HL-60 (cell line): Measurements from ENCODE around the gene CMC1.

ENCODE experiments used
- DNase-seq, 2 experiments: peaks; one replicate each; pipeline ENCODE4 v3.0.0-alpha.2; 2010 to 2020; ENCODE audit warnings: low read depth in 1 of 2, low spot score in 1 of 2
- H3K27ac ChIP-seq: fragments of 250-450 bp; sonication (Bioruptor Pico); replicated peaks from 2 replicates; pipeline ENCODE4 v1.5.1; 2020; ENCODE audit warnings: mild to moderate bottlenecking, moderate library complexity
- H3K27me3 ChIP-seq: fragments of 250-450 bp; sonication (Bioruptor Pico); 2 replicates; pipeline ENCODE4 v1.5.1; 2021; ENCODE audit warnings: mild to moderate bottlenecking, moderate library complexity; ENCODE audit not compliant: insufficient read depth, poor library complexity, severe bottlenecking
- H3K4me3 ChIP-seq: replicated peaks from 2 replicates; pipeline ENCODE4 v1.5.1; 2011; ENCODE audit warnings: mild to moderate bottlenecking, control low read depth, low read length; ENCODE audit not compliant: insufficient read depth
- GABPA ChIP-seq: IDR thresholded peaks from 2 replicates; pipeline ENCODE4 v1.6.1; 2012; ENCODE audit warnings: low read depth
- POLR2AphosphoS5 ChIP-seq: IDR thresholded peaks from 2 replicates; pipeline ENCODE4 v1.6.1; 2012; ENCODE audit warnings: low read depth
- SPI1 ChIP-seq: IDR thresholded peaks from 2 replicates; pipeline ENCODE4 v1.6.1; 2012; ENCODE audit warnings: low read depth, mild to moderate bottlenecking, borderline replicate concordance
- TF ChIP-seq, protein P1 (sequence below): IDR thresholded peaks from one replicate; pipeline ENCODE4 v1.5.1; 2011; ENCODE audit warnings: low read length, control low read depth, inconsistent platforms; ENCODE audit not compliant: insufficient read depth
- TF ChIP-seq, protein P2 (sequence below): IDR thresholded peaks from 2 replicates; pipeline ENCODE4 v1.6.1; 2012; ENCODE audit warnings: low read depth; ENCODE audit not compliant: insufficient replicate concordance

The CMC1 gene

DNA sequence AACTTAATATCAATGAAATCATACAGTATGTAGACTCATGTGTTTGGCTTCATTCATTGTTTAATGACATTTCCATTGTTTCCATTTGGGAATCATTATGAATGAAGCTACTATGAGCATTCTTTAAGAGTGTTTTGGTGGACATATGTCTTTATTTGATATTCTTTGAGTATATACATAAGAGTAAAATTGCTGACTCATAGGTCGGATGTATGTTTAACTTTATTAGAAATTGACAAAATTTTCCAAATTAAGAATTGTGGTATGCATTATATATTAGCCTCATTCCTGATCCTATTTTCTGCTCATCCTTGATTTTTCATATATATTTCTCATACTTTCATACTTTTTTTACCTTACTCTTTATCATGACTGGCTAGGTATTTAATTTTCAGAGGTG is 28.7 kb upstream of the CMC1 start:
- TF ChIP-seq SPI1: no peak
- no peak for TF ChIP-seq POLR2AphosphoS5
- TF ChIP-seq, protein P1, sequence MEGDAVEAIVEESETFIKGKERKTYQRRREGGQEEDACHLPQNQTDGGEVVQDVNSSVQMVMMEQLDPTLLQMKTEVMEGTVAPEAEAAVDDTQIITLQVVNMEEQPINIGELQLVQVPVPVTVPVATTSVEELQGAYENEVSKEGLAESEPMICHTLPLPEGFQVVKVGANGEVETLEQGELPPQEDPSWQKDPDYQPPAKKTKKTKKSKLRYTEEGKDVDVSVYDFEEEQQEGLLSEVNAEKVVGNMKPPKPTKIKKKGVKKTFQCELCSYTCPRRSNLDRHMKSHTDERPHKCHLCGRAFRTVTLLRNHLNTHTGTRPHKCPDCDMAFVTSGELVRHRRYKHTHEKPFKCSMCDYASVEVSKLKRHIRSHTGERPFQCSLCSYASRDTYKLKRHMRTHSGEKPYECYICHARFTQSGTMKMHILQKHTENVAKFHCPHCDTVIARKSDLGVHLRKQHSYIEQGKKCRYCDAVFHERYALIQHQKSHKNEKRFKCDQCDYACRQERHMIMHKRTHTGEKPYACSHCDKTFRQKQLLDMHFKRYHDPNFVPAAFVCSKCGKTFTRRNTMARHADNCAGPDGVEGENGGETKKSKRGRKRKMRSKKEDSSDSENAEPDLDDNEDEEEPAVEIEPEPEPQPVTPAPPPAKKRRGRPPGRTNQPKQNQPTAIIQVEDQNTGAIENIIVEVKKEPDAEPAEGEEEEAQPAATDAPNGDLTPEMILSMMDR: no peak
- no peak for TF ChIP-seq GABPA
- TF ChIP-seq, protein P2, sequence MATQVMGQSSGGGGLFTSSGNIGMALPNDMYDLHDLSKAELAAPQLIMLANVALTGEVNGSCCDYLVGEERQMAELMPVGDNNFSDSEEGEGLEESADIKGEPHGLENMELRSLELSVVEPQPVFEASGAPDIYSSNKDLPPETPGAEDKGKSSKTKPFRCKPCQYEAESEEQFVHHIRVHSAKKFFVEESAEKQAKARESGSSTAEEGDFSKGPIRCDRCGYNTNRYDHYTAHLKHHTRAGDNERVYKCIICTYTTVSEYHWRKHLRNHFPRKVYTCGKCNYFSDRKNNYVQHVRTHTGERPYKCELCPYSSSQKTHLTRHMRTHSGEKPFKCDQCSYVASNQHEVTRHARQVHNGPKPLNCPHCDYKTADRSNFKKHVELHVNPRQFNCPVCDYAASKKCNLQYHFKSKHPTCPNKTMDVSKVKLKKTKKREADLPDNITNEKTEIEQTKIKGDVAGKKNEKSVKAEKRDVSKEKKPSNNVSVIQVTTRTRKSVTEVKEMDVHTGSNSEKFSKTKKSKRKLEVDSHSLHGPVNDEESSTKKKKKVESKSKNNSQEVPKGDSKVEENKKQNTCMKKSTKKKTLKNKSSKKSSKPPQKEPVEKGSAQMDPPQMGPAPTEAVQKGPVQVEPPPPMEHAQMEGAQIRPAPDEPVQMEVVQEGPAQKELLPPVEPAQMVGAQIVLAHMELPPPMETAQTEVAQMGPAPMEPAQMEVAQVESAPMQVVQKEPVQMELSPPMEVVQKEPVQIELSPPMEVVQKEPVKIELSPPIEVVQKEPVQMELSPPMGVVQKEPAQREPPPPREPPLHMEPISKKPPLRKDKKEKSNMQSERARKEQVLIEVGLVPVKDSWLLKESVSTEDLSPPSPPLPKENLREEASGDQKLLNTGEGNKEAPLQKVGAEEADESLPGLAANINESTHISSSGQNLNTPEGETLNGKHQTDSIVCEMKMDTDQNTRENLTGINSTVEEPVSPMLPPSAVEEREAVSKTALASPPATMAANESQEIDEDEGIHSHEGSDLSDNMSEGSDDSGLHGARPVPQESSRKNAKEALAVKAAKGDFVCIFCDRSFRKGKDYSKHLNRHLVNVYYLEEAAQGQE: no peak
- H3K4me3 ChIP-seq: no peak overlapping the region

DNA sequence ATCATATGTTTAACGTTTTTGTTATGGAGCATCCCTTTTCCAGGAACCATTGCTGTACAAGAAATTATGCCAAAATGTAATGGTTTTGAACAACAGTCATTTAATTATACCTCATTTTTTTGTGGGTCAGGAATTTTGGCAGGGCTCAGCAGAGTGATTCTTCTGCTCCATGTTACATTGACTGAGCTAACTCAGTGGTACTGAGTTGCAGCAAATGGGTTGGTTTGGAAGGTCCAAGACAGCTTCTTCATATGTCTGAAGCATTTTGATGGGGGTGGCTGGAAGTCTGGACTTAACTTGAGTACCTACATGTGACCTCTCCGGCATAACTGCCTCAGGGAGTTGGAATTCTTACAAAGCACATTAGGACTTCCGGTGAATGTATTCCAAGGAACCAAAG is 26.0 kb upstream of the CMC1 start:
- TF ChIP-seq, protein P1: no peak
- TF ChIP-seq SPI1: no peak
- no peak for TF ChIP-seq GABPA

More for the DNA sequence above, 28.7 kb upstream of the CMC1 start:
- DNase-seq: no peak
- H3K27me3 ChIP-seq: no peaks in the 10 kb centered on the region
- no peak overlapping the region for H3K27ac ChIP-seq

DNA sequence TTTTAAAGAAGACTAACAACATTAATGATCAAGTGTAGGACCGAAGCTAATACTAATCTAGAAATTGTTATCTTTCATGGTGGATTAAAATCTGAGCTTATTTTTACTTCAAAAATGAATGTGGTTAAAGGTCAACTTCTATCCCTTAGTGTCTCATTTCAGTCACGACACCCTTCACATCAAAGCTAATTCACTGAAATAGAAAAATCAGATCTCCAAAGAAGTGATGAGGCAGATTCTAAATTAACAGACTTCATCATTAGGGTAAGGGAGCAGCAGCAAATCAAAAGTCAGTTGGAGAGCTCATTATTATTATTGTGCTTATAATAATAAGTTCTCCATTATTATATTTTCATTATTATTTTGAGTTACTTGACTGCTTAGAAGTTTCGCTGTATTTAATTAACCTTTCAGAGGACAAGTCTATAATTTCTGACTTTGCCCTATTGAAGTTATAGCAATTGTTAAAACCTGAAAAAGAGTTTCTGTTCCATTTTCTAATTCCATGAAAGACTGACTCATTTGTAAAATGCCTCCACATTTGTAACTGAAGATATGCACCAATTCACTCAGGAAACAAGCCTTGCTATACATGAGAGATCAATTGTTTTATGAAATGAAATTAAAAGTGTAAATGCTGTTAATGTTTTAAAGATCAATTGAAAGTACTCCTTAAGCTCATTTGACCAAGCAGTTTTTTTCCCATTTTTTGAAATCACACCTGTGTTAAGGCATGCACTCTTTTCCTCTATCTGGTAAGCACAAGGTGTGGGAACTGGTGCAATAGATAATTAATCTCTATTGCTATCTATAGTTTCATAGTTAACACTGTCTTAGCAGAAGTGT is 23.1 kb upstream of the CMC1 start:
- TF ChIP-seq SPI1: no peak
- TF ChIP-seq, protein P1: no peak
- TF ChIP-seq, protein P2: no peak
- no peak for TF ChIP-seq POLR2AphosphoS5
- no peak for TF ChIP-seq GABPA
- Histone ChIP-seq H3K27ac (no peak overlapping the region), H3K4me3 (no peak overlapping the region), H3K27me3 (no peaks in the 10 kb centered on the region)
- no peak for DNase-seq

More for the DNA sequence above, 26.0 kb upstream of the CMC1 start:
- Histone ChIP-seq H3K4me3 (no peak overlapping the region), H3K27me3 (no peaks in the 10 kb centered on the region), H3K27ac (no peak overlapping the region)
- DNase-seq: no peak

DNA sequence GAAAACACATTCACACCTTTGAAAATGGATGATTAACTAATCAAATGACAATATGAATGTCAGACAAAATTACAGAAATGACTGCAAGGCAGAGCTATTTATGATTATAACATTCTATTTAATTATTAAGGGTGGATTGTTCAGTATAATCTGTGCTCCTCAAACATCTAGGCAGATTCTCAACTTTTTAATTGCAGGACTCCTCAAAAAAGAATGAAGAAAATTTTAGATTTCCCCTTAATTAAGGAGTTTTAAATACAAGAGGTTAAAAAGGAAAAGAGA is 22.6 kb upstream of the CMC1 start:
- no peak overlapping the region for H3K27ac ChIP-seq
- H3K4me3 ChIP-seq: no peak overlapping the region
- no peak for DNase-seq
- no peaks in the 10 kb centered on the region for H3K27me3 ChIP-seq
- TF ChIP-seq POLR2AphosphoS5 (no peak), SPI1 (no peak), GABPA (no peak)
- TF ChIP-seq, protein P1: no peak
- TF ChIP-seq, protein P2: no peak
